Measurements from ENCODE around the gene SUGCT.
"Not testable (repeated sequence)": the region's sequence is repeated elsewhere in the genome, so short reads cannot be mapped to it uniquely, and the experiment has no call there.

The SUGCT gene

DNA sequence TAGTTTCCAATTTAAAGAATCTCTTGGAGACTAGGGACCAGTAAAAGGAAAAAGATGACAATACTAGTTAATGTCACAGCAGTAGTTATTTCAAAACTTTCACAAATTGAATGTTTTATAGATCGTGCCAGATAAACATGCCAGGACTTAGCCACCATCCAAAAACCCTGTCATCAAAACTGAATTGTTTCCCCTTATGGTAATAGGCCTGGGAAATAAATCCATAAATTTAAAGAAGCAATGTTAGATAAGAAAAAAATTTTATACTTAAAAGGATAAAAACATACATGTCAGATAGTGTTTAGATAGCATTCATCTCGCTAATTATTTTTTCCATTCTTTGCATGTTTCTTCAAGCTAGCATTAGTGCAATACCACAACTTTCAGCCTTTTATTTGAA lies 71.2 kb downstream of the SUGCT start:
- DNase-seq: no peak

DNA sequence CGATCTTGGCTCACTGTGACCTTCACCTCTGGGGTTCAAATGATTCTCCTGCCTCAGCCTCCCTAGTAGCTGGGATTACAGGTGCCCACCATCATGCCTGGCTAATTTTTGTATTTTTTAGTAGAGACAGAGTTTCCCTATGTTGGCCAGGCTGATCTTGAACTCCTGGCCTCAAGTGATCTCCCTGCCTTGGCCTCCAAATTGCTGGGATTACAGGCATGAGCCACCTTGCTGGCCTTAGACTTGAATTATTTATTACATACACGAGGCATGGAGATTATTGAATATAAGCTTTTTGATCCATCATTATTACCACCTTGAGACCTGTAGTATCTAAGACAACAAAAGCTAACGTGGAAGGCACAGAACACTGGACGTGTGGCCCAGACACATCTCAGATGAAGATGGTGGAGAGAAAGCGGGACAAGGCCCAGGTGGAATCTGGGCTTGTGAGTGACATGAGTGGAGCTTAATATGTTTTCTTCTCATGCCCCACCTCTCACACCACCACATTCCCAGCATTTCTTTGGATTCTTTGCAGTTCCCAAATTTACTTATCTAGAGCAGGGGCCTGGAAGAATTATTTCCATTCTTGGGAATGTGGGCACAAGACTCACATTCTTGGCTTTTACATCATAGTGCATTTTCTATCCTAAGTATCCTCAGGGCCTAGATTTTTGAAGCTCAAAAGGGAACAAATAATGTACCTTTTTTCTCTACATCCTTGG lies 76.6 kb downstream of the SUGCT start:
- no peak for DNase-seq

DNA sequence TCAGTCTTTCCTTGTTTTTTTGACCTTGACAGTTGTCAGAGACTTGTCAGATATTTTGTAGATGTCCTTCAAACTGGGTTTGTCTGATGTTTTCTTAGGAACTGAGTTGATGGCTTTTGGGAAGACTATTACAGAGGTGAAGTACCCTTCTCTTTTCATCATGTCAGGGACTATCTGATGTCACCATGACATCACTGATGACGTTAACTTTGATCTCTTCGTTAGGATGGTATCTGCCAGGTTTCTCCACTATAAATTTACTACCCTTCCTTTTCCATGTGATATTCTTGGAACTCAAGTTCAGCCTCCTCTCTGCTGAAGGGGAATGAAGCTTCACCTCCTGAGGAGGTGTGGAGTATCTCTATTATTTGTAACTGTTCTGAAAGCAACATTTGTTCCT lies 78.5 kb downstream of the SUGCT start:
- DNase-seq: no peak

- no peak for DNase-seq
These were observed 79.1 kb downstream of the SUGCT start for GRCh38 chr7:40213856-40214255.

DNA sequence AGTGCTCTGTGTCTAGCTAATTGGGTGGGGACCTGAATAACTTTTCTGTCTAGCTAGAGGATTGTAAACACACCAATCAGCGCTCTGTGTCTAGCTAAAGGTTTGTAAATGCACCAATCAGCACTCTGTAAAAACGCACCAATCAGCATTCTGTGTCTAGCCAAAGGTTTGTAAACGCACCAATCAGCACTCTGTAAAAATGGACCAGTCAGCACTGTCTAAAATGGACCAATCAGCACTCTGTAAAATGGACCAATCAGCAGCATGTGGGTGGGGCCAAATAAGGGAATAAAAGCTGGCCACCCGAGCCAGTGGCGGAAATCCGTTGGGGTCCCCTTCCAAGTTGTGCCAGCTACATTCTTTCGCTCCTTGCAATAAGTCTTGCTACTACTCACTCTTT lies 83.8 kb downstream of the SUGCT start:
- DNase-seq: not testable (repeated sequence)

DNA sequence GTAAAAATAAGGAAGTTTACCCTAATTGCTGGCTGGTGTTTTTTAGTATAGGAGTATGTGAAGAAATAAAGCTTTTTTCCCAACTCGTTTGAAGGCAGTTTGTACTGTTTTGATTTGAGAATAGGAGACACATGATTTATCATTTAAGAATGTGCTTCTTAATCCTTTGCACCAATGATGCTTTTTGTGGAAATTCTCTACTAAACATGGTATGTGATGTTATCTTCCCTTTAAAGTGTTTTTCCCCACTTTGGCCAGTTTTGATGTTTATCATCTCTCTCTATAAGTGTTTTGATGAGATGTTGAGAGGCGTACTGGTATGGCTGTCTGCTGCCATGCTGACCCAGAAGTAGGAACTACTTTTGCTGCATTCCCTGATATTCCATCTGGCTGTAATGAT lies 85.1 kb downstream of the SUGCT start:
- no peak for DNase-seq

GRCh38 chr7:40220421-40220911 lies 85.7 kb downstream of the SUGCT start:
- DNase-seq: no peak

GRCh38 chr7:40221836-40222235 lies 87.0 kb downstream of the SUGCT start:
- no peak for DNase-seq

DNA sequence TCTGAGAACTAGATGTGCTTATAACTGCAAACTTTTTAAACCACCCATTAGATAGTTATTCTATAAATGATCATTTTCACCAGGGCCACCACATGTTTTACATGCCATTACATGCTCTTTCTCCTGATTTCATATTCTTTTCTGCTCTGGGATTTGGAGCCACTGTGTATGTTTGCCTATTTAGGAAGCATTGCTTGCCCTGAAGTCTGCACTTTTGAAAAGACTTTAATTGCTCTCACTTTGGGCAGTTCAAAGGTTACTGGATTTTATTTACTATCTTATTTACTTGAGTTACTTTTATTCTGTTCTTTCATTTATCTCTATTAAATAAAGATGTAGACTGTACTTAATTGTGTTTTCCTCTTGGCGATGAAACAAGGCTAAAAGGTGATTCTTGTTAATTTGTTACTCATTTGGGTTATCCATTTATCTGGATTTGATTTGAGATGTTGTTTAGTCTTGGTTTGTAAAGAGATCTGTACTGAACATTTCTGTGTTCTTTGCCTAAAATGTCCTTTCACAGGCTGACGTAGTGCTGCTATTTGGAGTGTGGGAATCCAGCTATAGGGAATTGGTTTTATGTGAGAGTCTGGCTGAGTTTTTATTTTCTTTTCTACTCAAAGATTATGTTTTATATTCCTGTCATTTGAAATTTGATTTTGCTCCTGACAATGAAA lies 88.8 kb downstream of the SUGCT start:
- no peak for DNase-seq

GRCh38 chr7:40230101-40230500 lies 95.3 kb downstream of the SUGCT start:
- no peak for DNase-seq

DNA sequence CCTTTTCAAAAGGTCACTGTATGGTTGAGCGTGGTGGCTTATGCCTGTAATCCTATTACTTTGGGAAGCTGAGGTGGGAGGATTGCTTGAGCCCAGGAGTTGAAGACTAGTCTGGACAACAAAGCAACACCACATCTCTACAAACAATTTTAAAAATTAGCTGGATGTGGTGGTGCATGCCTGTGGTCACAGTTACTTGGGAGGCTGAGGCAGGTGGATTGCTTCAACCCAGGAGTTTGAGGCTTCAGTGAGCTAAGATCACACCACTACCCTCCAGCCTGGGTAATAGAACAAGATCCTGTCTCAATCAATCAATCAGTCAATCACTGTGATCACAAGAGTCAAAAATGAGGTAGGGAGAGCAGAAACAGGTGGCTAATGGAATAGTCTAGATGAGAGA lies 97.0 kb downstream of the SUGCT start:
- DNase-seq: no peak

DNA sequence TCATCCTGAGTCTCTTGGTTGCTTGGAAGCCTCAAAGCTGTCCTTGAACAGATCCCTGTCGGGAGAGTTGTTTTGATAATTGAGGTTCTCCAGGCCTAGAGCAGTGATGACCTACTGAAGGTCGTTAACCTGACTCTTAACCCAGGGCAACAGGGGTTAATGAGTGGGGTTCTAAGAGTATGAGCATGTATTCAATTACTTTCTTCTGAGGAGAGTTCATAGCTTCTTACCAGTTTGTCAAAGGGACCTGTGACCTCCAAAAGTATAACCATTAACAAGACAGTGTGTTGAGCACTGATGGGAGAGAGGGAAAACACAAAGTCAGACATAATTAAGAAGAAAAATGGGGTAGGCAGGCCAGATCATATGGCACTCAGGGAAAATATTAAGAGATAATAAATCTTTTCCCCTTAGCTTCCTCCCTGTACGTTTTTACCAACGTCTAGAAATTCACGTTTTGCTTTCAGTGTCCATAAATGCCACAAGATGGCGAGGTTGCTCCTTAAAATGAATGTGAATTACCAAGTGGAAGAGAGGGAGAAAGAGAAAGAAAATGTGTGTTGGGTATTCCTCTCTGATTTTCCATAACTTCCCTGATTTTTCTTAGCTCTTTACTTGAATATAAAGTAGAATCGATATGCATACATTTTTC lies 97.6 kb downstream of the SUGCT start:
- no peak for DNase-seq

DNA sequence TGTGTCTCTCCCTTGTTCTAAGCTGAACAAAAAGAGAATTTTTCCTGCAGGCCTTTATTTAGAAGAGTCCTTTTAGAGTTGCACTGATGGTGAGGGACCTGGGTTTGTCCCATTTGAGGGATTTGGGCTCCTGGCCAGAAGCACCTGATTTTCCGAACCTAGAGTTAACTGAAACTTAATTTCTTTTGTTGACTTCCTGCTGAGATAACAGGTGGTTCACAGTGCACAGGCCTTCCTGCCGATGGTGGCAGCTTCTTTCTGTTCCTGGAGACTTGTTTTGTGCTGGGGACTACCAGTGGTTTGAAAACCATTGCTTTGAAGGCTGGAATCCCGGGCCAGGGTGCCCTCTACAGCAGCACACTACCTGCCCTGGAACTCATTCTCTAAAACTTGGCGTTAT lies 99.2 kb downstream of the SUGCT start:
- no peak for DNase-seq

- DNase-seq: no peak
These were observed 99.9 kb downstream of the SUGCT start for GRCh38 chr7:40234666-40235065.

DNA sequence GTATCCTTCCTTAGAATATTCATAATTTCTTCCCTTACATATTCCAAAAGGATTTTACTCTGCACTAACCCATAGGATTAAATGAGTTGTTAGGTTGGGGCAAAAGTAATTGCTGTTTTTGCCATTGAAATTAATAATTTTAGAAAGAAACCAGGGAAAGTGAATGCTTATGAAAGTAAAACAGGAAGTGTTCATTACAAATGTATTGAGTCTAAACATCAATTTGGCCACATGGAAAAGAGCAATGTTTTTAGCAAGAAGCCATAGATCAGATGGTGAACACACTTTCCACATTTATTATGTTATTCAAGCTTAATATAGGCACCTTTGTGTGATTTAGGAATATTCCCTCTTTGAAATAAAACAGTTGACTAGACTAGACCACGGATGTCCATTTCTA lies 102.9 kb downstream of the SUGCT start:
- no peak for DNase-seq

GRCh38 chr7:40239755-40240303 lies 105.0 kb downstream of the SUGCT start:
- no peak for DNase-seq

GRCh38 chr7:40243076-40243475 lies 108.3 kb downstream of the SUGCT start:
- no peak for DNase-seq

DNA sequence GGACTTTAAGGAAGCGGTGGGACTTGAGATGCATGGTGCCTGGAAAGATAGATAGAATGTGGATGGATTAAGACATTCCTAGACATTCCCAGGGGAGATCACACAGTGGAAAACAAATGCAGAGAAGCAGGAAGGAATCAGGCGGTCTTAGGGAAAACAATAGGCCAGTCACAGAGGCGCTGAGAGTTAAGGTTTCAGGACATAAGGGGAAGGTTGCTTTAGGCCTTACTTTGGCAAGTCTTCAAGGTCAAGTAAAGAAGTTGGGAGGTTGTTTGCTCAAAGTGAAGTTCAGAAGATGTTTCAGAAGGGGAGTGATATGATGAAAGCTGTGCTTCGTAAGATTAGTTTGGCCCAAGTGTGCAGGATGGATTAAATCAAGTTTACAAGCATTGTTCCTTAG lies 109.4 kb downstream of the SUGCT start:
- DNase-seq: no peak

GRCh38 chr7:40248681-40249080 lies 113.9 kb downstream of the SUGCT start:
- no peak for DNase-seq

- not testable (repeated sequence) for DNase-seq
These were observed 118.6 kb downstream of the SUGCT start for GRCh38 chr7:40253444-40253843.

DNA sequence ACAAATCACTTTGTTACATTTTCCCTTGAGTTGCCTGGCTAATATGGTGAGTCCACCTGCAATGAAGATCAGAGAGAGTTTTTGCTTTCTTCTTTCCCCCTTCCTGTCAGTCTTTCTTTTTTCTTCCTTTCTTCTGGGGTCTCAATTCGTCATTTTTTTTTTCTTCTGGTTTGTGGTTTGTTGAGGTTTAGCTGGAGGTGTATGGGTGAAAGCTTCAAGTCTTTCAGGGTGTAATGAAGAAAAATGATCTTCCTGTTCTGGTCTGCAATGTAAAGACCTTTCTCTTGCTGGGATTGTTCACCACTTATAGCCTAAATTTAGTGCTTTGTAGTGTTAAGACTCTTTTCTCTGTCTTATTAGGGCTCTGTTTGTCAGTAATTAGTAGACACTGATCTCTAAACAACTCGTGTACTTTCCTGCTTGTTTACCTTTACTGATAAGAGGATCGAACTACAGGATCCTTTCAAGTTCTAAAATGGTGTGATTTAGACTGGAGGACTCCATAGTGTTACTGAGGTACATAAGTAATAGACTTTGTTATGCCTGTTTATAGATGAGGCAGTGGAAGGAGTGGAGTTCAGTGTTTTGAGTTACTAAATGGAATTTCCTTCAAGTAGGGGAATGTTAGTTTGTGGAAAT lies 129.1 kb downstream of the SUGCT start:
- DNase-seq: no peak

DNA sequence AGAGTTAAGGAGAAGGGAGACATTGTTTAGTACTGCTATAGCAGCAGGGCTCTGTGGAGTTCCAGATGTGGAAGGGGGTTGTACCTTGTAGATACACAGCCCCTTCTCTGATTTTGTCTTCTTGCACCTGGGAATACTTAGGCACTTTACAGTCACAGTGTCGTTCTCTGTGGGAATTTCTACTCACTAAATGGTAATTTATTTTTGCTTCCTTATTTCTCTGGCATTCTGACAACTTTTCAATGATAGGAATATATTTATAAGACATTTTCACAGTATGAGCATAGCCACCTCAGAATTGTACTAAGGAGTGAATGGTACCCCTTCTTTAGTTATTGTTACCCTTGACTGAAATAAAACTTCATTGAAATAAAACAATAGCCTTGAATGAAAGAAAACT lies 132.8 kb downstream of the SUGCT start:
- DNase-seq: no peak

DNA sequence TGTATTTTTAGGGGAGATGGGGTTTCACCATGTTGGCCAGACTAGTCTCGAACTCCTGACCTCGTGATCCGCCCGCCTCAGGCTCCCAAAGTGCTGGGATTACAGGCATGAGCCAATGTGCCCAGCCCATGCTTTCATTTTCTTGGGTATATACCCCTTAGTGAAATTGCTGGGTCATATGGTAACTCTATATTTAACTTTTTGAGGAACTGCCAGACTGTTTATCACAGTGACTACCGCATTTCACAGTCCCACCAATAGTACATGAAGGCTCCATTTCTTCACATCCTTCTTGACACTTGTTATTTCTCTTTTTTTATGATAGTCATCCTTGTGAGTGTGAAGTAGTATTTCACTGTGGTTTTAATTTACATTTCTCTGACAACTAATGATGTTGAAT lies 134.0 kb downstream of the SUGCT start:
- not testable (repeated sequence) for DNase-seq

Data from activated CD8-positive, alpha-beta memory T cell treated with anti-CD3 and anti-CD28 coated beads, Interleukin-2, amount 50 U/mL, for 48 hours (primary cell).